Thyroid gland (tissue), 4 donors: ENCODE data around the gene WDTC1. TPM values are rescaled to one million over a fixed set of nuclear protein-coding genes. Genes with fewer than 3 reads are reported as not detected.

ENCODE experiments used
- DNase-seq, 2 donors: peaks; one replicate each; pipeline ENCODE4 v3.0.0-alpha.2; 2019
- H3K27ac ChIP-seq, 3 donors: fragments of 200-600 bp; sonication (generic); 1 replicate in 2 of 3; 2 replicates in 1 of 3; pipeline ENCODE4 v1.5.1; 2016 to 2019; ENCODE audit warnings: mild to moderate bottlenecking in 1 of 3, moderate library complexity in 1 of 3
- H3K27me3 ChIP-seq: fragments of 200-600 bp; sonication (generic); one replicate; pipeline ENCODE4 v1.5.1; 2019
- H3K36me3 ChIP-seq, 2 donors: fragments of 200-600 bp; sonication (generic); one replicate each; pipeline ENCODE4 v1.5.1; 2016 to 2019
- H3K4me1 ChIP-seq, 2 donors: fragments of 200-600 bp; sonication (generic); one replicate each; pipeline ENCODE4 v1.5.1; 2017 to 2019
- H3K4me3 ChIP-seq, 3 donors: fragments of 200-600 bp; sonication (generic); replicated peaks in 1 of 3; 1 replicate in 2 of 3; 2 replicates in 1 of 3; pipeline ENCODE4 v1.5.1; 2016; ENCODE audit warnings: mild to moderate bottlenecking in 1 of 3
- H3K9me3 ChIP-seq: fragments of 200-600 bp; sonication (generic); one replicate; pipeline ENCODE4 v1.5.1; 2017
- CTCF ChIP-seq, 6 experiments: fragments of 200-600 bp in 3 of 6; fragments of 450-650 bp in 3 of 6; sonication (generic) in 3 of 6; IDR thresholded peaks; one replicate each; pipeline ENCODE4 v1.5.1; 2016 to 2019; ENCODE audit warnings: antibody characterized with exemption in 6 of 6, mild to moderate bottlenecking in 2 of 6, inconsistent platforms in 1 of 6, moderate library complexity in 1 of 6
- POLR2A ChIP-seq, 2 donors: fragments of 450-650 bp; IDR thresholded peaks; one replicate each; pipeline ENCODE4 v1.6.1; 2017; ENCODE audit warnings: antibody characterized with exemption in 2 of 2, mild to moderate bottlenecking in 2 of 2, moderate library complexity in 1 of 2
- WGBS, 2 donors: methylation state at CpG; one replicate each; pipeline ENCODE4 v1.1.5; 2017; 5-methylcytosine and 5-hydroxymethylcytosine counted together
- intact Hi-C: fragments of 100-400 bp; cut with DNase I; formaldehyde crosslinking; loops from one replicate; pipeline ENCODE4 v1.15.1; 2023
- total RNA-seq, 4 donors: library from RNA; depleted of rRNA; stranded (reverse); fragments of >200 nt; gene quantifications; one replicate each; pipeline ENCODE4 v1.2.3, GENCODE V29; 2016

WDTC1 gene
- total RNA-seq, 4 donors from 2014 or later, result 46.1 to 66.6 (median 48.1) TPM

DNA sequence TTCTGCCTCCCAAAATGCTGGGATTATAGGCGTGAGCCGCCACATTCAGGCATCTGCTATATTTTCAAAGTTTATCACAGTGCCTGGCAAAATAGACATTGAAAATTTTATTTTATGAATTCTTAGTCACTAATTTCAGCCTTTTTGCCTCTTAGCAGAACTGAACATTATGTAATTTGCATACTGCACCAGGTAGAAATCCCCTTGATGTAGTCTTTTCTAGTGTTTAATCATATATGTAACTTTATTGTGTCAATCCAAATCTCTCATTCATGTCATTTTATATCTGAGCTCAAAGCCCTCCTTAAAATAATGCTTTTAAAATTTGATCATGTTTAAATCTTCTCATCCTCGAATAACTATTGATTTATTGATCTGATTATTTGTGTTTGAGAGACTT, 19.2 kb downstream of the WDTC1 start:
- 96% methylated on average over 3 of the region's 3 CpGs for WGBS, 2 donors
- TF ChIP-seq CTCF (IDR thresholded peaks at IDR 0.05) (no peak), POLR2A (IDR thresholded peaks at IDR 0.05) (no peak)
- no peaks in the 10 kb centered on the region for H3K36me3 ChIP-seq
- peaks cover 0 to 4% of the 10 kb centered on the region in 2 donors for H3K4me1 ChIP-seq
- H3K9me3 ChIP-seq, result no peaks in the 10 kb centered on the region
- no peak overlapping the region for H3K4me3 ChIP-seq
- intact Hi-C loops, result no loop called here
- no peaks in the 10 kb centered on the region for H3K27me3 ChIP-seq
- DNase-seq, result no peak
- no peak overlapping the region for H3K27ac ChIP-seq

DNA sequence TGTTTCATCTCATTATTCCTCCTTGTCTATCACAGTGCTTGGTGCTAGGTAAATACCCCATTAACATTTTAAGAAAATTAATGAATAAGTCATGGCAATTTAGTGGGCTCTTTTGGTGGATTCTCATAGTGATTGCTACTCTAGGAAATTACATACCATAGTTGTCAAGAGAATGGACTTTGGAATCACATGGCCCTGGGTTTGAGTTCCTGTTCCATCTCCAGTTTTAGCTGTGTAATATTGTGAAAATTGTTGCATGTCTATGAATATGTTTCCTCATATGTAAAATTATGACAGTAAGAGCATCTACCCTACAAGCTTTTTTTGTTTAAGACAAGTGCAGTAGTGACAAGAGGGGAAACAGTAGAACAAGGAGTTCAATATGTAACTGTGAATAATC, 20.7 kb downstream of the WDTC1 start:
- no peak overlapping the region for H3K27ac ChIP-seq
- intact Hi-C loops, result no loop called here
- H3K4me3 ChIP-seq, result no peak overlapping the region
- no peaks in the 10 kb centered on the region for H3K9me3 ChIP-seq
- H3K4me1 ChIP-seq, result peaks cover 0 to 4% of the 10 kb centered on the region in 2 donors
- no peaks in the 10 kb centered on the region for H3K36me3 ChIP-seq
- TF ChIP-seq CTCF (IDR thresholded peaks at IDR 0.05) (no peak), POLR2A (IDR thresholded peaks at IDR 0.05) (no peak)
- no peaks in the 10 kb centered on the region for H3K27me3 ChIP-seq
- DNase-seq, result no peak

DNA sequence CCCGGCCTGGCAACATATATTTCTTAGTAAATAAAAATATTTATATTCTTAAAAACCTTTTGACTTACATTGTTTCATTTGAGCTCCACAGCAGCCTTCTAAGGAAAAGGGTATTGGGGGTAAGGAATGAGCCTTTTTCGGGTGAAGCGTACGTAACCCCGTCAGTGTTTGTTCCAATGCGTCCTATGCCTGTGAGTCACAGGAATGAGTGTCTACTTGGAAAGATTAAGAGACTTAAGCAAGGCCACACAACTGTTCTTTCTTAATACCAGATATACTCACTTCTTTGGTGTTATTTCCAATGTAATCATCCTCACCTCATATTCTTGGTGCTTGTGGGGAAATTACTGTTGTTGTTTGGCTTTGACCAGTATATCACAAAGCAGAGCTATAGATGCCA, 22.7 kb downstream of the WDTC1 start:
- WGBS, 2 donors, result 98 to 99% methylated on average over 6 of the region's 6 CpGs
- Histone ChIP-seq H3K27ac (no peak overlapping the region), H3K4me1 (peaks cover 0 to 5% of the 10 kb centered on the region in 2 donors), H3K36me3 (no peaks in the 10 kb centered on the region), H3K4me3 (no peak overlapping the region), H3K9me3 (no peaks in the 10 kb centered on the region), H3K27me3 (no peaks in the 10 kb centered on the region)
- TF ChIP-seq POLR2A (IDR thresholded peaks at IDR 0.05) (no peak), CTCF (IDR thresholded peaks at IDR 0.05) (no peak)
- no peak for DNase-seq
- intact Hi-C loops, result no loop called here

DNA sequence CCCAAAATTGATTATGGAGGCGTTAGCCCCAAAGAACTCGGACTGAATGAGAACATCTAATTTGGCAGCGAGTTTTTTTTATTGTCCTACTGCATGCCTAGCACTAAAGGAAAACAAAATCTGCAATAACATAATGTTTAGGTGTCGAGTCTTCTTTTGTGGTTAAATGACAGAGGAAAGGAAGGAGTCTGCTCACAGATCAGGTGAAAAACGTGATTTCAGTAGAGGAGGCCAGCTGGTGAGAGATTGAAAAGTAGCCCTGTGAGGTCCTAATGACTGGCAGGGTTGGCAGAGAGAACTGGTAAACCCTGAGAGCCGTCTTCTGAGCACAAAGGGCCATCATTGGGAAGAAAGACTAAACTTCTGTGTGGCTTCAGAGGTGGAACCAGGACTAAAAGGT, 24.2 kb downstream of the WDTC1 start:
- H3K9me3 ChIP-seq, result no peaks in the 10 kb centered on the region
- no peak overlapping the region for H3K4me3 ChIP-seq
- 88 to 89% methylated on average over 6 of the region's 6 CpGs for WGBS, 2 donors
- TF ChIP-seq POLR2A (IDR thresholded peaks at IDR 0.05), result no peak
- no peak for TF ChIP-seq CTCF (IDR thresholded peaks at IDR 0.05)
- intact Hi-C loops, result no loop called here
- no peak overlapping the region for H3K27ac ChIP-seq
- peaks cover 4 to 6% of the 10 kb centered on the region in 2 donors for H3K36me3 ChIP-seq
- no peaks in the 10 kb centered on the region for H3K27me3 ChIP-seq
- H3K4me1 ChIP-seq, result peaks cover 0 to 5% of the 10 kb centered on the region in 2 donors
- no peak for DNase-seq

DNA sequence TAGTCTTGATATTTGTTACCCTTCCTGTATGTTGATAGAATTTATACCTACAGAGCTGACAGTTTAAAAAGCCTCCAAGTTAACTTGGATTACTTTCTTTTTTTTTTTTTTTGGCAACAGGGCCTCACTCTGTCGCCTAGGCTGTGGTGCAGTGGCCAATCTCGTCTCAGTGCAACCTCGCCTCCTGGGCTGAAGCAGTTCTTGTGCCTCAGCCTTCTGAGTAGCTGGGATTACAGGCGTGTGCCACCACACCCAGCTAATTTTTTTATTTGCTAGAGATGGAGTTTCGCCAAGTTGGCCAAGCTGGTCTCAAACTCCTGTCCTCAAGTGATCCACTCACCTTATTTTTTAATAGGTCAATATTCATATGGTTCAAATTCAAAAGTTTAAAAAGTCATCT, 32.7 kb downstream of the WDTC1 start:
- no peaks in the 10 kb centered on the region for H3K9me3 ChIP-seq
- H3K27me3 ChIP-seq, result no peaks in the 10 kb centered on the region
- TF ChIP-seq POLR2A (IDR thresholded peaks at IDR 0.05) (no peak), CTCF (IDR thresholded peaks at IDR 0.05) (no peak)
- no peaks in the 10 kb centered on the region for H3K4me1 ChIP-seq
- intact Hi-C loops, result no loop called here
- WGBS, 2 donors, result 84 to 93% methylated on average over 5 of the region's 5 CpGs
- no peak for DNase-seq
- H3K27ac ChIP-seq, result no peak overlapping the region
- H3K4me3 ChIP-seq, result no peak overlapping the region
- H3K36me3 ChIP-seq, result peaks cover 10 to 14% of the 10 kb centered on the region in 2 donors
